Posterior cingulate gyrus (tissue), 11 donors: Measurements from ENCODE around the gene THPO.
A peak's percentile ranks its signal among the peaks of the same experiment; 100 is the strongest.

ENCODE experiments used
- DNase-seq, 10 donors: peaks; one replicate each; pipeline versions ENCODE4 v3.0.0 to v3.0.0-alpha.2; 2020 to 2021; ENCODE audit warnings: mixed read lengths in 3 of 10
- intact Hi-C: fragments of 100-400 bp; cut with DNase I; formaldehyde crosslinking; loops from one replicate; pipeline ENCODE4 v1.15.1; 2023

The THPO gene

DNA sequence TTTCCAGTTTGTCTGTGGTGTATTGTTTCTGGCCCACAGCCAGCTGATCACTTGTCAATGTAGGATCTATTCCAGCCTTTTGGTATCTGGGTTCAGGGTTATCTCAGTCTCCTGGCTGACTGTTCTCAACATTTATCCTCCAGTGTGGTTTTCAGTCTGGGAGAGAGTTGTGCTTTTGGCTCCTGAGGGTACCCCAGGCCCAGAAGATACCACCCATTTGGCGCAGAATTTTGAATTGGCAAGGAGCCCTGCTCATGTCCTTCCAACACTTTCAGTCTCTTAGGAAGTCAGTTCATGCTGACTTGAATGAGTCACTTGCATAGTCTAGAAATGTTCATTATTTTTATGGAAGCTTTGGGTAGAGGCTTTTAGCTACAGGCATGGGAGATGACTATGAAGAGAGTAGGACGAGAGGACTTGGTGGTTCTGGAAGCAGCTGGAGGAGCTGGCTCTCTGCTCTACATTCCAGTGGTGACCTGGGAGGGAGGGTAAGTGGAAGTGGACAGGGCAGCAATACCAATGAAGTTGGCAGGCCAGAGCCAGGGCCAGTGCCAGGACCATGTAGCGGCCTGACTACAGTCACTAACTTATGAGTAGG, 9.3 kb downstream of the THPO start:
- intact Hi-C loops = loop anchor here (10.0 kb wide), 1 partner anchor 436 kb away; no protein-coding TSS in a partner anchor
- peak in 3 of 10 donors; percentile 47 to 81 (median 76) for DNase-seq

DNA sequence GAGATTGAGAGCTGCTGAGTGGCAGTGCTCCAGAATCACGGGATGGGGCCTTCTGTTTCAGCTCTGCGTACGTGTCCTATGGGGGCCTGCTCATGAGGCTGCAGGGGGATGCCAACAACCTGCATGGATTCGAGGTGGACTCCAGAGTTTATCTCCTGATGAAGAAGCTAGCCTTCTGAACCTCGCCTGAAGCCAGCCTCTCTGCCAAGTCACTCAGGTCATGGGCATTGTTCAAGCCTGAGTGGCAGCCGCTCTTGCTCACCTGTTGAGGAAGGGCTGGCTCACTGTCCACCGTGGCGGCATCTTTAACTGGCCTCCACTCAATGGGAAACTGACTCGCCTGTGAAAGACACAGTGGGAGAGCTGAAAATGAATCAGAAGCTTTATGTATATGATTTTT, 9.9 kb downstream of the THPO start:
- peak in 2 of 10 donors; percentile 44 to 64 for DNase-seq
- intact Hi-C loops = loop anchor here (10.0 kb wide), 1 partner anchor 437 kb away; no protein-coding TSS in a partner anchor

DNA sequence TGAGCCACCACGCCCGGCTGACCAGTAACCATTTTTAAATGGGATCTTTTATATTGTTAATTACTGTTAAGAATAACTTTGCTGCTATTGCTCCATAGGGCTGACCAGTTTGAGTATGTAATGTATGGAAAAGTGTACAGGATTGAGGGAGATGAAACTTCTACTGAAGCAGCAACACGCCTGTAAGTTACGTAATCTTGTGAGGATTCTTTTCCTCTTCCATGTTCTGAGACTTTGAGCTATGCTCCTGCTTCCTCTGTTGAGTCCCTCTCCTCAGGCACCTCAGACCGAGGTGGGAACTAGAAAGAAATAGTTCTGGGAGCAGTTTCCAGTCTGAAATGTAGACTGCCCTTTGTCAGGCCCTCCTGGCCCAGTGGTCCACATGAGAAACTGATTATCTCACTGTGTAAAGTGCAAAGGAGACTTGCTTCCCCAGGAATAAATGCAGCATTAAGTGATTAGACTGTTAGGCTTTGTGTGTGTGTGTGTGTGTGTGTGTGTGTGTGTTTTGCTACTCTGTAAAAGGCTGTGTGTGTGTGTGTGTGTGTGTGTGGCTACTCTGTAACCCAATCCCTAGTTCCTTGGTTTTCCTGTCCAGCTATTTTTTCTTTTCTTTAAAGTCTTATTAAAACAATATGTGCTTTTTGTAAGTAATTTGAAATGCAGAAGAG, 11.3 kb downstream of the THPO start:
- no peak for DNase-seq
- intact Hi-C loops = loop anchor here (10.0 kb wide), 1 partner anchor 438 kb away; no protein-coding TSS in a partner anchor

DNA sequence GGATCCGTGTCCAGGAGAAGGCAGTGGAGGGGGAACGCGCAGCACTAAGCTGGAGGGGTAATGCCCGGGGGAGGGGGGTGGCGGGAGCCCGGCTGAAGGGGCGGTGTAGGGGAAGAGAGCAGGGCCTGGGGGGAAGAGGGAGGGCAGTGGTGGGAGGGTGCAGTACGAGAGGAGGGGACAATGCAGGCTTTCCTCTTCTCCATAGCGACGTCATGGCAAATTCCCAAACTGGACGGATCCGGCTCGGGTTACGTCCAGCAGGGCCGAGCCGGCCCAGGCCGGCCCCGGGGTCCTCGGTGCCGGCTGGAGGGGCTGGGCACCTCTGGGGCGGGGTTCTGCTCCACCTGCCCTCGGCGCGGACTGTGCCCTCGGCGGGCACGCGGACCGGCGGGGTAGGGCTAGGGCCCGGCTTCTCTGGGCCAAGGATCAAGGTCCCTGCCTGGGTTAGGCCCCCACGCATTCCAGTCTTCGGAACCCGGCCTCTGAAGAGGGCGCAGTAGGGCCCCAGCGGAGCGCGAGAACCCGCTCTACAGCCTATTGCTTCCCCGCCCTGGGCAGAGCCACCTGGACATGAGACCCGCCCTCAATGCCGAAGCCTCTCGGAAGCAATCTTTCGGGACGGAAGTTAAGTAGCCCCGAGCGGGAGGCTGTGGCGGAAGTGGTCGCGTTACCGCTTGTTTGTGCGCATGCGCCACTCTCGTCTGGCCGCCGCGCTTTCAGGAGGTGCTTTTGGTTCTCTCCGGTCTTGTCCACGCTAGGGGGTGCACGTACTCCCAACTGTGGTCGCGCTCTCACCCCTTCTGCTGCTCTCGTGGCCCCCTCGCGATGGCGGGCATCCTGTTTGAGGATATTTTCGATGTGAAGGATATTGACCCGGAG, 15.1 kb downstream of the THPO start:
- intact Hi-C loops = loop anchor here (10.0 kb wide), 1 partner anchor 442 kb away; no protein-coding TSS in a partner anchor
- DNase-seq = peak; percentile 91 to 99 (median 95)

DNA sequence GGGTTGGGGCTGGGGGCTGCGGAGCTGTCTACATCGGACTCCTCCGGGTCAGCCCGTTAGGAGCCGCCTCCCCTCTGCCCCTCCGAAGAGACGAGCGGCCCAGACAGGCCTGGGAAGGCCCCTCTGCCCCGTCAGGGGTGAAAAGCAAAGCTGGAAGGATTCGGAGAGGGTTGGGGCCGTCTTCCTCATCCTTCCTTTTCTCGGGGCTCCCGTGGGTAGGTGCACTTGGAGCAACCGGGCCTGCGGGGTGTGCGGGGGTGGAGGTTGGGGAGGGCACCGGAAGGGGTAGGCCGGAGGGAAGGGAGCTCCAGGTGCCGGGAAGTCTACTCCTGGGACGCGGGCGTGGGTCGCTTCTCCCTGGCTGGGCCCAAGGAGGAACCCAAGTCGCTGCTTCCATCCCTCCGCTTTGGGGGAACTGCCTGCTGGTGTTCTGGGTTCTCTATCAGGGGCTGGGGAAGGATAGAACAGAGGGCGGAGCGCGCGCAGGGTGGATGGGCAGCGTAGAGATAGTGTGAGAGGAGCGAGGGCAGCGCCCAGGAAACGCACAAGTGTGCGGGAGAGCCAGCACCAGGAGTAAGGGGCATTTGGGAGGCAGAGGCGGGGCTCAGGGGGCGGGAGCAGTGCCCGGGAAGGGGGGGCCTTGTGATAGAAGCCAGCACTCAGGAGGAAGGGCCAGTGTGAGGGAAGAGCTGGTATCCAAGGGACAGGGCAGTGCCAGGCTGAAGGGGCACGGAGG, 15.9 kb downstream of the THPO start:
- DNase-seq = peak in 8 of 10 donors; percentile 58 to 94 (median 68)

DNA sequence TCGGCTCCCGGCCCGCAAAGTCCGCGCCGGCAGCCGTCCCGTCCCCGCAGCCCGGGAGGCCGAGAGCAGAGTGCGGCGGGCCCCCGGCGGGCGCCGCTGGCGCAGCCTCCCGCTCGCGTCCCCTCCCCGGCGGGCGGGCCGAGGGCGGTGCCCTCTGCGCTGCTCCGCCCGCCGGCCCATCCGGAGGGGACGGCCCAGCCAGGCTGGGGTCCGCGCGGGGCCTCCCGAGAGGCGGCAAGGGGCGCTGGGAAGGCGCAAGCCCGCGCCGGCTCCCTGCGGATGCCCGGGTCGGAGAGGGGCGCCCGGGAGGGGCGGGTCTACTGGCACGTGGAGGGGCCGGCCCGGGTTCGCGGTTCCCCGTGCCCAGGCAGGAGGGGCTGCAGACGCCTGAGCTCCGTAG, 16.5 kb downstream of the THPO start, which contains the start of the genes CLCN2 and POLR2H:
Gene CLCN2, minus strand, starts transcription at position 74 of the 400 bp plus-strand sequence. CDS start 126 bp downstream, outside the sequence.
Gene POLR2H, plus strand, starts transcription at position 179 of the 400 bp plus-strand sequence. CDS start 1,783 bp downstream, outside the sequence.
- intact Hi-C loops = loop anchor here (10.0 kb wide), 1 partner anchor 443 kb away; no protein-coding TSS in a partner anchor
- peak in 6 of 10 donors; percentile 58 to 95 (median 69) for DNase-seq

More for the DNA sequence above, 15.9 kb downstream of the THPO start:
- intact Hi-C loops = loop anchor here (10.0 kb wide), 1 partner anchor 443 kb away; no protein-coding TSS in a partner anchor

DNA sequence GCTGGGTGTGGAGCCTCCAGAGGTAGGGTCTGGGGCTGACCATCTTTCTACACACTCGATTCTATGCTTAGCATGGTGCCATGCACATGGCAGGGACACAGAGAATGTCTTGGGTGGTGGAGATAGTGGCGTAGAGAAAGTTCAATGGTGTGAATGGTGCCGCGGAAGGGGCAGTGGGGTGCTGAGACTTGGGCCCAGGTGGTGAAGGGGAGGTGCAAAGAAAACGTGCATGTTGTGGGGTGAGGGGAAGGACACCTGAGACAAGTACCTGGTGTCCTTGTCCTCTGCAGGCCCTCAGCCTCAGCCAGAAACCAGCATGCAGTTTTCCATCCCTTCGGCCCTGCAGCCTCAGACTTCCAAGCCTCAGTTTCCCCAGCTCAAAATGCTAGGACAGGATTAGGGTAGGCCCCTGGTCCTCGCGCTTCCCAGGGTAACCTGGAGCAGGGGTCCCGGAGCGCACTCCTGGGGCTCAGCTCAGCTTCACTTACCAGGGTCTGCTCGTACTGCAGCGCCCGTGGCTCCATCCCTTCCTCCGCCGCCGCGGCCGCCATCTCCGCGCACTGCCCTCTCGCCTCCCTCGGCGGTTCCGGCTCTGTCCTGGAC, 17.0 kb downstream of the THPO start:
- peak in 2 of 10 donors; percentile 71 to 89 for DNase-seq
- intact Hi-C loops = loop anchor here (10.0 kb wide), 1 partner anchor 444 kb away; no protein-coding TSS in a partner anchor

DNA sequence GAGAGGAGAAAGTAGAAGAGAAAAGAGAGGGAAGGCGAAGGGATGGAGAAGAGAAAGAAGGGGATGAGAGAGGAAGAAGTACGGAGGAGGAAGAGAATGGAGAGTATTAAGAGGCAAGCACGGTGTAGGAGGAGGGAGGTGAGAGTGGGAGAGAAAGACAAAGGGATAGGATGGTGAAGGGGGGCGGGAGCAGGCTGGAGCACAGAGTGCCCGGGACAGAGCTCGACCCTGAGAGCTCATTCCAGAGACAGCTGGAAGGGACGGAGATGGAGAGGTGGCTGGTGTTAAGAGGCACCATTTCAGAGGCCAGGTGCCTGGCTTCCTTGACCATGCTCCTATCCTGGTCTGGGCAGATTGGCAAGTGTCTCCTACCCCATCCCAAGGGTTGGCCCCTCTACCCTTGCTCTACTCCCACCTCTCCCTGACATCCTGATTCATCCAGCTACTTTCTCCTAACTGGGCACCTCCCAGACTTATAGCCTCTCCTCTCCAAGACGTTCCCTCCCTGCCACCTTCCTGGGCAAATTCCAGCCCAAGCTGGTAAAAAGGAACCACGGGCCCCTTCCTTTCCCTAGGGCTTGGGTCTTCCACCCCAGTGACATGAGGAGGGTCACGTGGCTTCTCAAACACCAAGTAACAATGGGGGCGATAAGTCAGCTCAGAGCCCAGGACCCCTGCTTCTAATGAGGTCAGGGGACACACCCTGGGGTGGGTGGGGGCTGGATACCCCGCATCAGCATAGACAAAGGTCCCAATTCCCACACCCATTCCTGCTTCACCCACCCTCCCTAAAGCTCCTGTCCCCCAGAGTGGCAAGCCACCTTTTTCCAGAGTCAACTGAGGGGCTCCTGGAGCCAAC, 17.7 kb downstream of the THPO start:
- intact Hi-C loops = loop anchor here (10.0 kb wide), 1 partner anchor 445 kb away; no protein-coding TSS in a partner anchor
- peak in 3 of 10 donors; percentile 39 to 72 (median 46) for DNase-seq

DNA sequence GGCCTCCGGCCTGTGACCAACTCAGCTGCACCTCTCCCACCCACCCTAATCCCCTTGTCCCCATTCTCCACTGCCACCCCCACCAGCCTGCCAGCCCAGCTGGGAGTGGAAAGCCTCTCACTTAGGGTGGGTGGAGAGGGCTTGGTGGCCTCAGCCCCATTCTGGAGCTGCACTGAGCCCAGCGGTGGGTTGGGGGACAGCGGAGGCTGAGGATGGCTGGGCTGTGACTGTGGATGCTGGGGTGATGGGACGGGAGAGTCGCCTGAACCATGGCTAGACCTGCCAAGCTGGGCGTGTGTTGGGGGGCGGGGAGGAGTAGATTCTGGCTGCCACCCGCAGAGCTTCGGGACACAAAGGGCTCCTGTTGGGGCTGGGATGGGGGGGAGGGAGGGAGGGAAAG, 18.4 kb downstream of the THPO start:
- intact Hi-C loops = loop anchor here (10.0 kb wide), 1 partner anchor 445 kb away; no protein-coding TSS in a partner anchor

DNA sequence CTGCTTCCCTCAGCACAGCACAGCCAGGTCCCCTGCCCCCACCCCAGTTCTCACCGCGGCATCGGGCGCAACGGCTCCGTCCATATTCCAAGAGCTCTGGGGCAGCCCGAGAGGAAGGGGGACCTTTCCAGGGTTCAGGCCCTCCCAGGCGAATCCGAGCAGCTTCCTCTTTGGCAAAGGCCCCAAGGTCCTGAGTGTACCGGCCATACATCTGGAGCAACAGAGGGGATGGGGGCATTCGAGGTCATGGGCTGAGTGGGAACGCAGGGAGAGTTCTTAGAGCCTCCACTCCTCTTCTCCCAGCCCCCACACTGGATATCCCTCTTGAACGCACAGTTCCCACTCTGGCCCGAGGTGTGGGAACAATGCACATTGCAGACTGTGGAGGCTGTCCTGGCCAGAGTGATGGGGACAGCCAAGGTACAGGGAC, 19.1 kb downstream of the THPO start:
- DNase-seq = peak in 2 of 10 donors; percentile 60 to 79
- intact Hi-C loops = no loop called here

More for the DNA sequence above, 18.4 kb downstream of the THPO start:
- peak in 7 of 10 donors; percentile 67 to 96 (median 82) for DNase-seq

DNA sequence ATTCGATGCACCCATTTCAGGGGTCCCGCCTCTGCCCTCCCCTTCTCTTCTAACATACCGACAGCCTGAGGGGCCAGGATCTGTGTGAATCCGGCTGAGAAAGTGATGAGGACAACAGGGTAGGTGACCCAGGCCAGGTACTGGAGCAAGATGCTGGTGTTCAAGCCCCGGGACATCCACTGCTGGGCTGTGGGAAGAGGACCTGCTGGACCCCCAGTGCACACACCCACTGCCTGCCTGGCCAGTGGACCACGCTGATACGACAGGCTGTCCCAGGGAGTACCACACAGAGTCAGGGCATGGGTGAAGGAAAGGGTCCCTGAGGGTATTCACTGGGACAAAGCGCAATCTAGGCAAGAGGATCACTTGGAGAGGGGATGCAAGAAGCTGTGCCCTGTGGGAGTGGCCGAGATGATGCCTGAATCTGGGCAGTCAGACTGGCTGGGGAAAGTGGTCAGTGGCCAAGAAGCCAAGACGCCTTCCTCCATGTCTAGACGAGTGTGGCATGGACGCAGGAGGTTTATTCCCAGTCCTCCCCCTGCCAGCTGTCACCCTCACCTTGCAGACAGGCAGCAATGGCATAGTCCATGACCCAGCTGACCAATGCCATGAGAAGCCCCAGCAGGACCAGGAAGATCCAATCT, 19.8 kb downstream of the THPO start:
- intact Hi-C loops = no loop called here
- peak in 2 of 10 donors; percentile 28 to 40 for DNase-seq

DNA sequence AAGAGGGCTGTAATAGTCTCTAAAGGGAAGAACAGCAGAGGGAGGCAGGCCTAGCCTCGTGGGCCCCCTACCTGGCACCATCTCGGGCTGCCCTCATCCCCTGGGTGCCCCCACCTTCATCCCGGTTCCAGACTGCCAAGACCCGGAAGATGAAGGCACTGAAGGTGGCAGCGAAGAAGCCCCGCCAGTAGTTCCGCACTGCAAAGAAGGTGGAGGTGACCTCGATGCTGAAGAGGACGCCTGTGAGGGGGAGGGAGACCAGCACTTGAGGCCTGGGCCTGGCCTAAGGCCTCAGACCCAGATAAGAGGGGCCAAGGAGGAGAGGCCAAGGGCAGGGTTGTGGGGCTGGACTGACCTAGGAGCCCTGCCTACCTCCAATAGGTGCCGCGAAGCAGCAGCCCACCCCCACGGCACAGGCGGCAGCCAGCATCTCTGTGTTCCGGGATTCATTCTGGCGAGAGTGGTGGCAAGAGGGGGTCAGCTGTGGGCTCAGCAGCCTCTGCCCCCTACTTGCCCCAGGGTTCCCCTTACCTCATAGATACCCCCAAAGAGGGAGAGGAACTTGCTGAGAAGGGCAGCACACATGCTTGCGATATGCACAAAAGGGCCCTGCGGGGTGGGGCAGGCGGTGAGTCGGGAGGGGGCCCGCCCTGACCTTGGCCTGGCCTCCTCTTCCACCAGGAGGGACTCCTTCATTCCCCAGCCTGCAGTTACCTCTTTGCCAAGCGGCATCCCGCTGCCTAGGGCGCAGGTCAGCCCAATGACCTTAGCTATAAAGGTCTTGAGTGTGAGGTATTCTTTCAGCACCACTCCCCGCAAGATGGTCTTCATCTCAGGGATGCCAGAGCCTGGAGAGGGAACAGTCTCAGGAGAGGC, 20.5 kb downstream of the THPO start:
- intact Hi-C loops = no loop called here
- DNase-seq = peak in 3 of 10 donors; percentile 44 to 78 (median 66)

DNA sequence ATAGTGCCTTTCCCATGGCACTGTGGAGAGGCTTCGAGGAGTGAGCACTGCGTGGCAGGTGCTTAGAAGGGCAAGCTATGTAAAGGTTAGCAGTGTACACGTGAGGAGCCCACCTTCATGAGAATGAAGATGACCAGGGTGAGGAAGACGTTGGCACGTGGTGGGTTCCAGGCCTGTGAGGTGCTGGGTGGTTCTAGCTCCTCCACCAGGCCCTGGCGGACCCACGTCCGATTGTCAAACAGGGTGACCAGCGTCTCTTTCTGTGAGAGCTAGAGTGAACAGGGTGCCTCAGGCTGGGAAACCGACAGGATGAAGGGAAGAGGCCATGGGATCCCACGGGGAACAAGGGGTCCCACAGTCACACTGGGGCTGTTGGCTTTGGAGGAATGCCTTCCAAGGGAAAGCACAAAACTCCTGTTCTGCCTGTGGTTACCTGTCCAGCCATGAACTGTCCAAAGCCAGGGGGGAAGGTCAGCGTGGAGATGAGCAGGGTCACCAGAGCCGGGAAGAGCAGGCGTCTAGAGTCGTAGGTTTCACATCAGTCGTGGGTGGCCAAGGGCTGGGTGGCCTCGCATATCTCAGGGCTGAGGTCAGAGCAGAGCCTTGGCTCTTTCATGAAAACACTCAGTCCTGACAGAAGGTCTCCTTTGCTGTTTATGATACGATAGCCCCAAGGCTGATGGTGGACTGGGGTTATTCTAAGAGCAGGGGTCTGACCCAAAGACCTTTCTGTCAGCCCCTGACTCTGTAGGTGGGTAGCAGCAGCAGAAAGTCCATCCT, 22.6 kb downstream of the THPO start:
- peak in 3 of 10 donors; percentile 17 to 65 (median 45) for DNase-seq
- intact Hi-C loops = no loop called here

DNA sequence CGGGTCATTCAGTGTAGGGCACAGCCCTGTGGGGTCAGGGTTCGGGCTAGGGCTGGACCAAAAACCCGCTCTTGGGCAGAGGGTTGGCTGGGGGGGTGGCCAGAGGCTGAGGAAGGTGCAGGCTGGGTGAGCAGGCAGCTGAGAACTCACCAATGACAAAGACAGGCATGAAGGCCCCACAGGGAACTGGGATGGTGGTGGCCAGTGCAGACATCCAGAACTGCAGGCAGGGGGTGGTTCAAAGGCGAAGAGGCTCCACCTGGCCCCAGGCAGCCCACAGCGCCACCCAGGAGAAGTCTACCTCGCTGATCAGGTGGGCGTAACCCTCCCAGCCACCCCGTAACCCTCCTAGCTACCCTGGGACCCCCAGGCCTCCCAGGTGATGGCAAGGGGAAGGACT, 23.3 kb downstream of the THPO start:
- peak in 3 of 10 donors; percentile 41 to 68 (median 42) for DNase-seq
- intact Hi-C loops = no loop called here

DNA sequence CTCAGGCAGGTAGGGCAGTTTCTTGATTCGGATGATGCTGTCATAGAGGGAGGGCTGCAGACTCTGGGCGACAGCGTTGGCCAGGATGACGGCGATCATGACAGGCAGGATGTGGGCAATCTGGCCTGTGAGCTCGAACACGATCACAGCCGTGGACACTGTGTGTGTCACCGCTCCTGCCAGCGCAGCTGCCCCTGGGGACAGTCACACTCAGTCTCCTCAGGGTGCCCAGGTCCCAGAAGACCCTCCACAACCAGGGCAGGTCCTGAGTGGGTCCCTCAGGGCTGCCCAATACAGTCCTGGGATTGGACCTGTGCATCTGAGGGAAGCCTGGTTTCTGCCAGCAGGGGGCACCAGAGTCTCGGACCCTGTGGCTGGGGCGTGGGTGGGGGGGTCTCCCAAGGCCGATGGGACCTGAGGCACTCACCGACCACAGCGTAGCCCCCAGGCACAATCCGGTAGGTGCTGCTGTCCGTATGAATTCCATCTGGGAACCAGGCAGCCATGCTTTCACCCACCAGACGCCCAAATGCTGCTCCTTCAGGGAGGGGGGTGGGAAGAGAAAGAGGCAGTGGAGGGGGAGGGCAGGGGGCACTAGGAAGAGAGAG, 23.8 kb downstream of the THPO start:
- intact Hi-C loops = no loop called here
- DNase-seq = peak in 5 of 10 donors; percentile 62 to 90 (median 81)
